ENCODE measurements around the gene DHX15. TPM values are rescaled to one million over a fixed set of nuclear protein-coding genes. Genes with fewer than 3 reads are reported as not detected.

DHX15 gene
- total RNA-seq, 4 donors from 2014 or later = 113 to 334 (median 139) TPM

DNA sequence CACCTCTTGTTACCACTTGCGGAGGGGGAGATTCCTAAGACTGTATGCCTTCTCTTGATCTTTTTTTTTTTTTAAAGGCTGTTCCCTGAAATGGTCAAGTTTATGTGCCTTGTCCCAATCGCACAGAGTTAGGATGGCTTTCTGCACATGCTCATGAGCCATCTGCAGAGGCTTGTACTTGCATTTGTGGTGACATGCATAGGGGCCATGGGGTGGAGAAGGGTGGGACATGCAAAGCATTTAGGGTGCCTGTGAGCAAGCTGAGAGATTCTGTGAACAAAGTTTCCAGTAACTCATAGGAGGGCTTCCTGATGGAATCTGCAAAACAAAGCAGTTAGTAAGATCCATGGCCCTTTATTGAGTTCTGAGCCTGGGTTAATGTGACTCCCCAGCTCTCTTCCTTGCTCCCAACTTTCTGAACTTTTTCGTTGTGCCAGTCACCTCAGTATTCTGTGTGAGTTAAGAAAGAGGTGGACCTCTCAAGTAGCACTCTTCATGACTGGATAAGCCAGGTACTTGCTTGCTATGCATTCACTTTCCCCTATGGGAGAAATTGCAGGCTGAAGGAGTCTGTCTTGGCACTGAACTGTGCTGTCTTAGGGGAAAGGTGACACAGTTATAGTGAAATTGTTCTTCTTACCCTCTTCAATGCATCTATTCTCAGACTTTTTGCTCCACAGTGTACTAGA lies 37.9 kb upstream of the DHX15 start:
- H3K4me1 ChIP-seq = no peaks in the 10 kb centered on the region
- H3K36me3 ChIP-seq = no peaks in the 10 kb centered on the region
- H3K9me3 ChIP-seq = no peaks in the 10 kb centered on the region
- H3K27me3 ChIP-seq = no peaks in the 10 kb centered on the region
- DNase-seq = no peak
- H3K4me3 ChIP-seq = no peak overlapping the region
- intact Hi-C loops (cut with DNase I; ENCODE audit: low total_unique reads) = no loop called here
- H3K27ac ChIP-seq = no peak overlapping the region
- no peak for TF ChIP-seq POLR2A (IDR thresholded peaks at IDR 0.05)

GRCh38 chr4:24615977-24616376 lies 31.6 kb upstream of the DHX15 start:
- no peak for DNase-seq
- Histone ChIP-seq H3K4me1 (no peaks in the 10 kb centered on the region), H3K9me3 (no peaks in the 10 kb centered on the region), H3K27ac (no peak overlapping the region), H3K4me3 (no peak overlapping the region), H3K36me3 (no peaks in the 10 kb centered on the region), H3K27me3 (no peaks in the 10 kb centered on the region)
- TF ChIP-seq CTCF (IDR thresholded peaks at IDR 0.05) (no peak), POLR2A (IDR thresholded peaks at IDR 0.05) (no peak)
- intact Hi-C loops (cut with DNase I; ENCODE audit: low total_unique reads) = no loop called here

- H3K36me3 ChIP-seq = no peaks in the 10 kb centered on the region
- no peaks in the 10 kb centered on the region for H3K27me3 ChIP-seq
- TF ChIP-seq CTCF (IDR thresholded peaks at IDR 0.05) (no peak), POLR2A (IDR thresholded peaks at IDR 0.05) (no peak)
- intact Hi-C loops (cut with DNase I; ENCODE audit: low total_unique reads) = no loop called here
- H3K4me3 ChIP-seq = no peak overlapping the region
- H3K4me1 ChIP-seq = no peaks in the 10 kb centered on the region
- H3K9me3 ChIP-seq = no peaks in the 10 kb centered on the region
- H3K27ac ChIP-seq = no peak overlapping the region
- no peak for DNase-seq
Measured at GRCh38 chr4:24614881-24615280, 30.5 kb upstream of the DHX15 start.

DNA sequence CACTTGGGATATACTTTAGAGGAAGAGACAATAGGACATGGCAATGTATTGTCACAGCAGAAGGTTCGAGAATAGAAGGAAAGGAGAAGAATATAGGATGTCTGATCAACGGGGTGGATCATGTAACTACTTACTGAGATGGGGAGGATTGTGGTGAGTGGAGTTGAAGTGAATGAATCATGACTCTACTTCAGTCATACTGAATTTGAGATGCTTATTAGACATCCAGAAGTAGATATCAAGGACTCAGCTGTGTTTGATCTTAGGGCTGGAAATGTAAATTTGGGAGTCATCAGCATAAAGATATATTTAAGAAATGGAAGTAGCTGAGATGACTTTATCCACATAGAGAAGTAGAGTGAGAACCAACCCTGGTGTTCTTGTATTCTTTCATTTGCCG lies 29.1 kb upstream of the DHX15 start:
- intact Hi-C loops (cut with DNase I; ENCODE audit: low total_unique reads) = no loop called here
- TF ChIP-seq POLR2A (IDR thresholded peaks at IDR 0.05) (no peak), CTCF (IDR thresholded peaks at IDR 0.05) (no peak)
- H3K27ac ChIP-seq = no peak overlapping the region
- no peaks in the 10 kb centered on the region for H3K27me3 ChIP-seq
- no peak for DNase-seq
- H3K4me1 ChIP-seq = no peaks in the 10 kb centered on the region
- H3K36me3 ChIP-seq = no peaks in the 10 kb centered on the region
- no peaks in the 10 kb centered on the region for H3K9me3 ChIP-seq
- no peak overlapping the region for H3K4me3 ChIP-seq

- H3K27ac ChIP-seq = no peak overlapping the region
- H3K4me1 ChIP-seq = no peaks in the 10 kb centered on the region
- no peaks in the 10 kb centered on the region for H3K9me3 ChIP-seq
- H3K4me3 ChIP-seq = no peak overlapping the region
- TF ChIP-seq CTCF (IDR thresholded peaks at IDR 0.05) (no peak), POLR2A (IDR thresholded peaks at IDR 0.05) (no peak)
- intact Hi-C loops (cut with DNase I; ENCODE audit: low total_unique reads) = no loop called here
- no peaks in the 10 kb centered on the region for H3K27me3 ChIP-seq
- H3K36me3 ChIP-seq = no peaks in the 10 kb centered on the region
- no peak for DNase-seq
Measured at GRCh38 chr4:24611575-24611974, 27.2 kb upstream of the DHX15 start.

GRCh38 chr4:24607334-24607733 lies 23.0 kb upstream of the DHX15 start:
- Histone ChIP-seq H3K4me1 (no peaks in the 10 kb centered on the region), H3K36me3 (no peaks in the 10 kb centered on the region), H3K4me3 (no peak overlapping the region), H3K27me3 (no peaks in the 10 kb centered on the region), H3K9me3 (no peaks in the 10 kb centered on the region), H3K27ac (no peak overlapping the region)
- intact Hi-C loops (cut with DNase I; ENCODE audit: low total_unique reads) = no loop called here
- DNase-seq = no peak
- TF ChIP-seq POLR2A (IDR thresholded peaks at IDR 0.05) (no peak), CTCF (IDR thresholded peaks at IDR 0.05) (no peak)

All from uterus (tissue), 4 donors.